Activated T-cell treated with anti-CD3 and anti-CD28 coated beads for 4 hours (primary cell): ENCODE results near the gene MYPN.
"Not testable (repeated sequence)": the region's sequence is repeated elsewhere in the genome, so short reads cannot be mapped to it uniquely, and the experiment has no call there.

ENCODE experiments used
- DNase-seq: peaks from one replicate; pipeline ENCODE4 v3.0.0-alpha.2; 2020

The MYPN gene, protein sequence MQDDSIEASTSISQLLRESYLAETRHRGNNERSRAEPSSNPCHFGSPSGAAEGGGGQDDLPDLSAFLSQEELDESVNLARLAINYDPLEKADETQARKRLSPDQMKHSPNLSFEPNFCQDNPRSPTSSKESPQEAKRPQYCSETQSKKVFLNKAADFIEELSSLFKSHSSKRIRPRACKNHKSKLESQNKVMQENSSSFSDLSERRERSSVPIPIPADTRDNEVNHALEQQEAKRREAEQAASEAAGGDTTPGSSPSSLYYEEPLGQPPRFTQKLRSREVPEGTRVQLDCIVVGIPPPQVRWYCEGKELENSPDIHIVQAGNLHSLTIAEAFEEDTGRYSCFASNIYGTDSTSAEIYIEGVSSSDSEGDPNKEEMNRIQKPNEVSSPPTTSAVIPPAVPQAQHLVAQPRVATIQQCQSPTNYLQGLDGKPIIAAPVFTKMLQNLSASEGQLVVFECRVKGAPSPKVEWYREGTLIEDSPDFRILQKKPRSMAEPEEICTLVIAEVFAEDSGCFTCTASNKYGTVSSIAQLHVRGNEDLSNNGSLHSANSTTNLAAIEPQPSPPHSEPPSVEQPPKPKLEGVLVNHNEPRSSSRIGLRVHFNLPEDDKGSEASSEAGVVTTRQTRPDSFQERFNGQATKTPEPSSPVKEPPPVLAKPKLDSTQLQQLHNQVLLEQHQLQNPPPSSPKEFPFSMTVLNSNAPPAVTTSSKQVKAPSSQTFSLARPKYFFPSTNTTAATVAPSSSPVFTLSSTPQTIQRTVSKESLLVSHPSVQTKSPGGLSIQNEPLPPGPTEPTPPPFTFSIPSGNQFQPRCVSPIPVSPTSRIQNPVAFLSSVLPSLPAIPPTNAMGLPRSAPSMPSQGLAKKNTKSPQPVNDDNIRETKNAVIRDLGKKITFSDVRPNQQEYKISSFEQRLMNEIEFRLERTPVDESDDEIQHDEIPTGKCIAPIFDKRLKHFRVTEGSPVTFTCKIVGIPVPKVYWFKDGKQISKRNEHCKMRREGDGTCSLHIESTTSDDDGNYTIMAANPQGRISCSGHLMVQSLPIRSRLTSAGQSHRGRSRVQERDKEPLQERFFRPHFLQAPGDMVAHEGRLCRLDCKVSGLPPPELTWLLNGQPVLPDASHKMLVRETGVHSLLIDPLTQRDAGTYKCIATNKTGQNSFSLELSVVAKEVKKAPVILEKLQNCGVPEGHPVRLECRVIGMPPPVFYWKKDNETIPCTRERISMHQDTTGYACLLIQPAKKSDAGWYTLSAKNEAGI (N-terminal part only)

DNA sequence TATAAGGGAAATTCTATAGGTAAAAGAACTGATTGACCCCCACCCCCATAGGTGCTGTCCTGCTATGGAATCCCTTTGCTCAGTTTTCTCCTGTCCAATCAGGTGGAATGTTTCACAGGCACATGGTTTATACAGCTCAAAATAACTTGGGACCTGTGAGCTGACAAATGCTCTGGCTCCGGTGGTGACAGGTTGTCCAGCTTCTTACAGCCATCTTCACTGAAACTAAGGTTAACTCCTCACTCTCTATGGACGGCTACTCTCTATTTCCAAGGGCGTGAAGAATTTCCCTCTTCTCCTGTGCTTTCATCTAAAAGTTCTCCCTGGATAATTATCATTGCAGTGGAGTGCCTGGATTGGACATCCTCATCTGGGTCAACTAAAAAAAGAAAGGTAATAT, at the start of gene MYPN:
Gene MYPN (plus strand): TSS at position 158 of the 400 bp plus-strand sequence. CDS start 11,951 bp downstream, outside the sequence.
- DNase-seq, result no peak

DNA sequence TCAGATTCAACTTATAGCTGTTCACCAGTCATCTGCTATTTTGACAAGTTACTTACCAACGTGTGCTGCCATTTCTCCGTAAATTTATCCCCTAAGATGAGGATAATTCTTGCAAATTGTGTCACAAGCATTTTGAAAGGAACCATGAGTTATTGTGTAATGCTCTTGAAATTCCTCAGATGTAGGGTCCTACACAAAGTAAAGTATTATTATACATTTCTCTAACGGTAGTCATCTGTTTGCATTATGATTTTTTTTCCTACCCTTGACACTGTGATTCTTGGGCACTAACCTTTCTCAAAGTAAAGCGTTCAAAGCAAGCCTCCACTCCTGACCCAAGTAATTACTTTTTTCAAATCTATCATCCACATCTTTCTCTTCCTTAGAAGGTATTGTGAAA, 42.3 kb upstream of the MYPN start:
- no peak for DNase-seq

DNA sequence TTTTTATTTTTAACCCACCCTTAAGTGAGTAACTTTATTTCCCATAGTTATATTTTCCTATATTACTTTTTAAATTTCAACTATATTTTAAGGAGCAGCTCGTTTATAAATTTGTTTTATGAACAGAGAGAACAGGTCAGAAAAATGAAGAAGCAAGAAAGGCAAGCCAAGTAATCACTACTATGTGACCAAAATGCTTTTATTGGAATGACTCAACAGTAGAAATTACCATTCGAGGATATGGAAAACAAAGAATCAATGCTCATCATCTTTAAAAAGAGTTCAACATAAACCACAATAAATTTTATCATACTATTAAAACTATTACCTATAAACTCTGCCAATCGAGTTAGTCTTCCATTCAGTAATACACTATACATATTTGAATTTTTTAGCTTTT, 41.8 kb upstream of the MYPN start:
- no peak for DNase-seq

DNA sequence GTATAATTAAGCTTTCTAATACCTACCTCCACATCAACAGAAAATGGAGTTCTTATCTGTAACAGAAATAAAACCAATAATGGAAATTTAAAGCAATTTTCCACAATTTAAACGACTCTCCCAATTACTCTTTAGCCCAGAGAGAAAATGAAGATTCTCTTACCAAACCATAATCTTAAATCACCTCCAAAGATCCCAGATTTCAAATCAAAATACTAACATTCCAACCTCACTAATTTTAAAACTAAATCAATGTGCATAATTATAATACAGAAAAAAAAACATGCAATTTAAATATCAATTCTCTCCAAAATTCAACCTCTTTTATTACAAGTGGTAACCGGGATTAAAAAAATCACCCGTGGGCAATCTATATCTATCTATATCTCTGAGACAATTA, 35.7 kb upstream of the MYPN start:
- no peak for DNase-seq

DNA sequence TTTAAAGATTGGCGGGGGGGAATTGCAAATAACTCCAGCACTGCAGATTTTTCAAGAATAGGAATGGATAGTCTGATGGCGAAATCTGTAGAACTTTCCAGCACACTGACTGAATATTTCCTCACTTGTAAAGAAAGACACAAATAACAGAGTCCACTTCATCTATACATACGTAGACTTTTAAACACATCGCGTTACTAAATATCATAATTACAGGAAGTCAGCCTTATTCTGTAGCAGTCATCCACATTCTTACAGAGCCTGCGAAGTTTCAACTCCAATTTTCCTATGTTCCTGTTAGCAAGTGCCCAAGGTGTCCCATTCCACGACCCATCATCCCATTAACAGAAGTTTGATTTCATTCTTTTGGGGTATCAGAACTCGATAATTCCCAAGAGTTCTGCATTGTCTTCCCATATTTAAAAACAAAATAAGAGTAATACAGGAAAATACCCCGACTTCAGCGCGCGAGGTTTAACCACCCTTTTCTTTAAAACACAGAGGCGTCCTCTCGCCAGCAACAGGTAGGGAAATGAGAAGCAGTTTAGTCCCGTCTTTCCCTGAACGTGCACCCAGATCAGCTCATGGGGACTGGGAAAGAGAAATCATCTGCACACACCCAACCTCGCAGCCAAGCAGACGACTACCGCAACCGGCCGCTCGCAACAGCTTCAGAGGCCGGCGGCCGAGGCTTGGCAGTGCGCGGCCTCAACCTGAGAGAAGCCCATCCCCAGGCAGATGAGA, 35.1 kb upstream of the MYPN start:
- DNase-seq, result no peak

DNA sequence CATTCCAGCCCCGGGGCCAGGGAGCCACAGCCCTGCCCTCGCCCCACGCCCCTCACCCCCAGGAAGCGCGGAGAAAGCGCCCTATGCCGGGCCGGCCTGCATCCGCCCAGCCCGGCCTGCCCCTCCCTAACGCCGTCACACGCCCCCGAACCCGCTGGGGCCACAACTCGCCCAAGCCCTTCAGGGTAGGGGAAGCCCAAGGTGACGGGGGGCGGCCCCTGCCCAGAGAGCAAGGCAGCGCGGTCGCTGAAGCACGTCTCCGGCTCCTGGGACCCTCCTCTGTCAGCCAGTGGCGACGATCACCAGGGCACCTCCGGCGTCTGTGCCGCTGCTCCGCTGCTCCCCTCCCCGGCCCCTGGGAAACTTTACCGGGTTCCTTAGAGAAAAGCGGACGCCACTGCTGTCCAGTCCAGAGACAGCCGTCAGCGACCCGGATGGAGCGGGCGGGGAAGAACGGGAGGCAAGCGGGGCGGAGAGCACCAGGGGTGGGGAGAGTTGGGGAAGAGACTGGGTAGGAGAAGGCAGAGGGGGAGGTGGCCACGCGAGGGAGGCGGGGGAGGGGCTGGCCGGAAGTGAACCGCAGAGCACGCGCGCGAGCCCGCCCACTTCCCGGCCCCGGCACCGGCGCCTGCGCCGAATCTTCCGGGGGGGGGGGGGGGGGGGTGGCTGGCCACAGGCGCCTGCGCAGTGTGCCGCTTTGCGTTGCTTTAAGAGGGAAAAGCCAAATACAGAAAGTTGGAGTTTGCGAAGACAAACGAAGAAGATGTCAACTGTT, 34.3 kb upstream of the MYPN start, which contains the start of gene HERC4:
Gene HERC4 (minus strand): TSS at position 509 of the 775 bp plus-strand sequence. CDS start 2,175 bp downstream, outside the sequence.
- DNase-seq, result peak; percentile 85

DNA sequence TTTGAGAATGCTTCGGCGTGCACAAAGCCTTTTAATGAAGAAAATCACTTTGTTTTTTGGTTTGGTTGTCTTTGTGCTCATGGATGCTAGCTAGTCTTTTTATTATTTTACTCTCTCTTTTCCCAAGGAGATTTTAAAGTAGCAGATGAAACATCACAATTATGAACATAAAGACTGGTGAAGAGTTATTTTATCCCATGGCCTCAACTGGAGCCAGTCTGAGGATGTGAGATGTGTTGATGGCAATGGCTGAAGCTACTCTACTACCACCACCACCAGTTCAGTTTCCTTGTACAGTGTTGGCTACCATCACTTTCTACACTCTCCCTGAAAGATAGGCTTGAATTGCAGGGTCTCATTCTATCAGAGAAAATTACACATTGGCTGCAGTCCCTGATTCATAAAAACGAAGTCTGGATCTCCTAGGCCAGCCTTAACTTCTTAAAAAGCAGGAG, 33.7 kb upstream of the MYPN start:
- no peak for DNase-seq

DNA sequence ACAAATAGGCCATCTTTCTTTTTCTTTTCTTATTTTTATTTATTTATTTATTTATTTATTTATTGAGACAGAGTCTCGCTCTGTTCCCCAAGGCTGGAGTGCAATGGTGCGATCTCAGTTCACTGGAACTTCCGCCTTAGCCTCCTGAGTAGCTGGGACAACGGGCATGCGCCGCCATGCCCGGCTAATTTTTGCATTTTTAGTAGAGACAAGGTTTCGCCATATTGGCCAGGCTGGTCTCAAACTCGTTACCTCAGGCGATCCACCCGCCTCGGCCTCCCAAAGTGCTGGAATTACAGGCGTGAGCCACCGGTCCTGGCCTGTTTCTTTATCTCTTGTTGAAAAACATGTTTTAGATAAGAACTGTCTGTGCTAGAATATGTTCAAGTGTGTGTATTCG, 33.2 kb upstream of the MYPN start:
- not testable (repeated sequence) for DNase-seq

DNA sequence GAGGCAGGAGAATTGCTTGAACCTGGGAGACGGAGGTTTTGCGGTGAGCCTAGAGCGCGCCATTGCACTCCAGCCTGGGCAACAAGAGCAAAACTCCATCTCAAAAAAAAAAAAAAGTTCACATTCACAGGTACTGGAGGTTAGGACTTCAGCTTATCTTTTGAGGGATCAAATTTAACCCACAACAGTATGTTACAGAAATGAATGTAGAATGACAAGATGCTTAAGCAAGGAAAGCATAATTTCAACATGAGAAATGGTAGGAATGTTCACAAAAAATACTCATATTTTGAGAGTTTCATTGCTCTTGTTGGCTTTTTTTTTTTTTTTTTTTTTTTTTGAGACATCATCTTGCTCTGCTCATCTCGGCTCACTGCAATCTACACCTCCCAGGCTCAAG, 32.3 kb upstream of the MYPN start:
- DNase-seq, result no peak

DNA sequence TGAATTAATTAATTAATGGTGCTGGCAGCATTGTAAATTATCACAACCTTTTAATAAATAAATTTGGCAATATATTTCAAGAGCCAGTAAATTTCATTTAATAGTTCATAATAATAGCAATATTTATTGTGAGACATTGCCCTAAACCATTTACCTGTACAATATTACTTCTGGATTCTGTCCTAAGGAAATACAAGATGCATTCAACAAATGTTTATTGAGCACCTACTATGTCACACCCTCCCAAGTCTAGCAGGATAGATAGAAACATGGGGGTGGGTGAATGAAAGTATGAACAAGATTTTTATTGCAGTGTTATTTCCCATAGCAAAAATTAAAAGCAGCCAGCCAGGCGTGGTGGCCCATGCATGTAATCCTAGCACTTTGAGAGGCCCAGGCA, 29.9 kb upstream of the MYPN start:
- no peak for DNase-seq

DNA sequence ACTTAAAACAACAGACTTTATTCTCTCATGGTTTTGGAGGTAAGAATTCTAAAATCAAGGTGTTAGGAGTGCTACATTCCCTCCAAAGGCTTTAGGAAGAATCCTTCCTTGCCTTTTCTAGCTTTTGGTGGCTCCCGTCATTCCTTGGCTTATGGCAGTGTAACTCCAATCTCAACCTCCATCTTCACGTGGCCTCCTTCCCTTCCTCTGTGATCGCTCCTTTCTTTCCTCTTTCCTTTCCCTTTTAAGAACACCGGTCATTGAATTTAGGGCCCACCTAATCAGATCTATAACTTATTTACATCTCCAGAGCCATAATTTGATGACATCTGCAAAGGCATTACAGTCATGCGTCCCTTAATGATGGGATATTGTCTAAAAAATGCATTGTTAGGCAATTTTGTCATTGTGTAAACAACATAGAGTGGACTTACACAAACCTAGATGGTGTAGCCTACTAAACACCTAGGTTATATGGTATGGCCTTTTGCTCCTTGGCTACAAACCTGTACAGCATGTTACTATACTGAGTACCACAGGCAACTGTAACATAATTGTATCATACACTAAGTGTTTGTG, 28.3 kb upstream of the MYPN start:
- no peak for DNase-seq

DNA sequence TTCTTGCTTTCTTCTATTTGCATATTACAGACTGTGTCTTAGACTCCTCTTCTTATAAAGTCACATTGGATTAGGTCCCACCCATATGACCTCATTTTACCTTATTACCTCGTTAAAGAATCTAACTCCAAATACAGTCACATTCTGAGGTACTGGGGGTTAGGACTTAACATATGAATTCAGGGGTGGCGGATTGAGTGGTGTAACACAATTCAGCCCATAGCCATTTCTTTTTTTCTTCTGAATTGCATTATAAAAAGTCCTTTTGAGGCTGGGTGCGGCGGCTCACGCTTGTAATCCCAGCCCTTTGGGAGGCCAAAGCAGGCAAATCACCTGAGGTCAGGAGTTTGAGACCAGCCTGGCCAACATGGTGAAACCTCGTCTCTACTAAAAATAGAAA, 27.4 kb upstream of the MYPN start:
- no peak for DNase-seq

DNA sequence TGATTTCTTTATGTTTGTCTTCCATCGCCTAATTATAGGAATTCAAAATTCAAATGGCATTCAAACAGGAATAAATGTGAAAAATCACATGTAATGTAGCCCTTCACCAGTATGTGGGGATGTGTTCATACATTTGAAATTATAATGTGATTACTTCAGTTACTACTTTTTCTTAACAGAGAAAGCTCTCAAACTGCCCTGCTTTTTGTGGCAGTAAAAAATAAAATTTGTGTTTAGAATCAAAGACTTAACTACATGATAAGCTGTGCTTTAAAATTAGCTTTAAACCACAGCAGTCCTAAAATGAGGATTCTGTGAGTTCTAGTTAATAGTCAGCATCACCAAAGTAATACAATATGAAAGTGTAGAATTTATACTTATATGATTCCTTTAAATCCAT, 26.4 kb upstream of the MYPN start:
- DNase-seq, result no peak

DNA sequence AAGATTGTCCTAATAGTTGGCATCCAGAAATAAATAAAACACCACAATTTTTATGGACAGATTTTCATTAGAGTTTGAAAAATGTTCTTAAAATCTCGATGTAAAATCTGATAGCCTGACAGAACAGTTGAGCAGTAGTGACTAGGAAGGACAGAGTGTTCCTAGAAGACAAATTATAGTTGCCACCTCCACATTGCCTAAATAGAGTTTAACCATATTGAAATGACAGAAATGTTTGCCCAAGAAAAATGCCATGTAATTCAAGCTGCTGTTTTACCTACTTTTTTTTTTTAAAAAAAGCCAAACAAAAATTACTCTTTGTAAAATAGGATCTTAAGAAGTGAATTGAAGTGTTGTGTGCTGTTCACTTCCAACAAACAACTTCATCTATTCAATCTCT, 25.3 kb upstream of the MYPN start:
- no peak for DNase-seq

DNA sequence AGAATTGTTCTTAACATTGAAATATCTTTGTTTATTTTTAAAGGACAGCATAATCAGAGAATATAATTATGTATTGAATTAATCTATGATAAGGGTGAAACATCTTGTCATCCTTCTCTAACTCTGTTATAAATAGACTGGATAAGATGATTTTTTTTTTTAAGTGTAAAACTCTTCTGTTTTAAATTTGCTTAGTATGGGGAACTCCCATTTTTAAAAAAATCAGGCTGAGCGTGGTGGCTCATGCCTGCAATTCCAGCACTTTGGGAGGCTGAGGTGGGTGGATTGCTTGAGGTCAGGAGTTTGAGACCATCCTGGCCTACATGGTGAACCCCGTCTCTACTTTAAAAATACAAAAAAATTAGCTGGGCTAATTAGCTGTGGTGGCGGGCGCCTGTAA, 24.8 kb upstream of the MYPN start:
- DNase-seq, result no peak

DNA sequence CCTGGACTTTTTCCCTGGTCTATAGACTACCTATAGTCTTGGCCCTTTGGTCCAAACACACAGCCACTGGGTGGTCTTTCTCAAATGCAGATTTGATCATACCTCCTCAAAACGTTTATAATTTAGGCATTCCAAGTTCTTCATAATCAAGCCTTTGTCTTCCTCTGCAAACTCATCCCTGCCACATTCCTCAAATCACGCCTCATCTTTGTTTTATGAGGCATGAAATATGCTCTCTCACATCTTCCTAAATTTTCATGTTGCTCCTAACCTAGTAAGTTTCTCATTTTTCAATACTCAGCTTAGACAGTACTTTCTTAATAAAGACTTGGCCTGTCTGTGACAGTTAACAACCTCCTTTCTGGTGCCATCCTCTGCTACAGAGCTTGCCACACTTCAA, 23.3 kb upstream of the MYPN start:
- no peak for DNase-seq

DNA sequence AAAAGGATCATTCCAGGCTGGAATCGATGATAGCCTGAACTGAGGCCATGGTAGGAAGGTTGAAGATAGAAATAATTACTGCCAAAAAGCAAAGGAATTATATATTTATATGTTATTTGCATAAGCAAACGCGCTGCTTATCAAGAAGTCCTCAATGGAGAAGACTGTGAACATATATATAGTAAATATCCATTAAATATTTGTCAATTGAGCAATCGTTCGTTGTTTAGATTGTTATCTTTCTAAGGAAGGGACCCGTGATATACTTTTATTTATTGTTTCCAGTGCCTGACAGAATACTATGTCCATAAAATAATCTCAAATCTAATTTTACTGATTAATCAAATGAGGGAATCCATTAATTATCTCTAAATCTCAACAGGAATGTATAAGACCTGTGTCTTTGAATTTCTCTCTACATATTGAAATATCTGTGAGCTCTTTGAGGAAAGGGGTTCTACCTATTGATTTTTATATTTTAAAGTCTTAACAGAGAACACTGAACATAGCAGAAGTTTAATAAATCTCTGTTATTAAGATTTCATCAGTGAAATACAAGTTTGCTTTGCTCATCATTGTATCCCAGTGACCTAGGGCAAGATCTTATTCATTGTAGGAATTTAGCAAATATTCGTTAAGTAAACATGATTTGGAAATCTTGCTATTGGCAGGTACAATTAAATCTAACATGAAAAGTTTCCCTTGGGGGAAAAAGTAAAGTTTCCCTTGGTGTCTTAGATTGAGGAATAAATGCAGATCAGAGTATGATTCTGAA, 22.2 kb upstream of the MYPN start:
- no peak for DNase-seq

DNA sequence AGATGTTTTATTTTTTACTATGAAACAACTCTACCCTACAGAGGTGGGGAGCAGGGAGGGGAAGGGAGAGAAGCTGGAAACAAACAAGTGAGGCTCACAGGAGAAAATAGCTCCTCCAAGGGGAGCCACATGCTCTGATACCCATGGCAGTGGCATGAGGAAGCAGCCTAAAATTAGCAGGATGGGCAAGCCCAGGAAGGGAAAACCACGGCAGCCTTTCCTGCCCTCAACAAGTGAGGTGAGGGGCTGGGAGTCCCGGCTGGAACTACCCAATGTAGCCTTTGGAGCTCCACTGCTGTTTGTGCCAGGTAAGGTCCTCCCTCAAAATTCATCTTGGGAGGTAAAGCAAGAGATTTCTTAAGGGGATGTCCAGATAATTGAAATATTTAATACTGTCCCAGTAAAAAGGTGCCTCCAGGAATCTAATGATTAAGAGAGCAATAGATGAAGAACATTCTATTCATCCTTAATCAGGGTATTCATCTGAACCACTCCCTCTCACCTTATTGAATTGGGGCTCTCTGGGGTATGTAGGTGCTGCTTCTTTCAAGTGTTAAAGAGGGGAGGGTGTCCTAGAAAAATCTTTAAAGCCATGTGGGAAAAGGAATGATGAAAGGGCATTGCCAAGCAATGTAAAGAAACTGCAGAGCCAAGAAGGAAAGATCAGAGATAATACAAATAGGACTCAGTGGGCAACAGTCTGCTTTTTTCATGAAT, 21.4 kb upstream of the MYPN start:
- DNase-seq, result no peak

DNA sequence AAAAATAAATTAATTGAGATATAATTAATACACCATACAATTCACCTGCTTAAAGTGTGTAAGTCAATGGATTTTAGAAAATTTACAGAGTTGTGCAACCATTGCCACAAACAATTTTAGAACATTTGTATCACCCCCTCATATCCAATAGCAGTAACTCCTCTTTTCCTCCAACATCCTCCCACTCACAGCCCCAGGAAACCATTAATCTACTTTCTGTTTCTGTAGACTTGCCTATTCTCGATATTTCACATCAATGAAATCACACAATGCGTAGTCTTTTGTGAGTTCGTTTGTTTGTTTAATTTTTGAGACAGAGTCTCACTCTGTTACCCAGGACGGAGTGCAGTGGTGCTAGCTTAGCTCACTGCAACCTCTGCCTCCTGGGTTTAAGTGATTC, 20.5 kb upstream of the MYPN start:
- DNase-seq, result no peak

DNA sequence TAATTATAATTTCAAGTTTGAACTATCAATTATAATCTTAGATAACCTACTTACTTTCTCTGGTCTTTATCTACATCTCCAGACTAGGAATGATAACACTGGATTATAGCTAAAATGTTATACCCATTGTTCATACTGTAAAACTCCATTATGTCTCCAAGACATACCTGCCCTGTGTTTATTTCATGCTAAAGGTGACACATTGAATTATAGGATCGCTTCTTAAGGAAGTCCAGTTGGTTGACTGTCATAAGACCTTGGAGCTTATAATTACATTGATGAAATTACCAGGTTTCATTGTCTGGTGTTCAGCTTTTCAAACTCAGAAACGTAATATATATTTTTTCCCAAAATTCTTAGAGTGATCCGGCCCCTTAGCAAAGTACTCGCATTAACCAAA, 18.7 kb upstream of the MYPN start:
- DNase-seq, result no peak
